Ureter (tissue), 1 donor: ENCODE data around the gene C2CD4C. TPM values are rescaled to one million over a fixed set of nuclear protein-coding genes. Genes with fewer than 3 reads are reported as not detected.
"Not testable (repeated sequence)": the region's sequence is repeated elsewhere in the genome, so short reads cannot be mapped to it uniquely, and the experiment has no call there.

Source experiments
- DNase-seq: peaks from one replicate; pipeline ENCODE4 v3.0.0-alpha.2; 2020; ENCODE audit warnings: low spot score
- total RNA-seq: library from RNA; stranded (reverse); gene quantifications from one replicate; pipeline ENCODE4 v1.2.4, GENCODE V29; 2023
- donor health status: DM: yes; HTN: yes; CAD: no.

The C2CD4C gene
- total RNA-seq, 1 donor from 2014 or later = 1.1 TPM

- no peak for DNase-seq
Measured at GRCh38 chr19:438416-438958, 29.5 kb upstream of the C2CD4C start.

- no peak for DNase-seq
Measured at GRCh38 chr19:437041-437440, 28.1 kb upstream of the C2CD4C start.

- no peak for DNase-seq
Measured at GRCh38 chr19:436413-436950, 27.5 kb upstream of the C2CD4C start.

- no peak for DNase-seq
Measured at GRCh38 chr19:435707-436412, 26.9 kb upstream of the C2CD4C start.

- DNase-seq = no peak
Measured at GRCh38 chr19:435056-435706, 26.2 kb upstream of the C2CD4C start.

- DNase-seq = no peak
Measured at GRCh38 chr19:434152-434960, 25.4 kb upstream of the C2CD4C start.

GRCh38 chr19:430701-431100 lies 21.8 kb upstream of the C2CD4C start:
- DNase-seq = no peak

- DNase-seq = no peak
Measured at GRCh38 chr19:428149-428548, 19.2 kb upstream of the C2CD4C start.

- DNase-seq = not testable (repeated sequence)
Measured at GRCh38 chr19:427675-428074, 18.7 kb upstream of the C2CD4C start.

- DNase-seq = no peak
Measured at GRCh38 chr19:426725-427445, 17.9 kb upstream of the C2CD4C start.

- DNase-seq = no peak
Measured at GRCh38 chr19:425056-425455, 16.1 kb upstream of the C2CD4C start.

GRCh38 chr19:424546-424945 lies 15.6 kb upstream of the C2CD4C start:
- DNase-seq = no peak

GRCh38 chr19:423691-424466 lies 14.9 kb upstream of the C2CD4C start:
- DNase-seq = no peak

GRCh38 chr19:422917-423226 lies 13.9 kb upstream of the C2CD4C start:
- DNase-seq = not testable (repeated sequence)

- no peak for DNase-seq
Measured at GRCh38 chr19:422213-422916, 13.4 kb upstream of the C2CD4C start.

GRCh38 chr19:419721-420515 lies 11.0 kb upstream of the C2CD4C start:
- no peak for DNase-seq

GRCh38 chr19:418761-419671 lies 10.1 kb upstream of the C2CD4C start:
- no peak for DNase-seq

GRCh38 chr19:416416-416815 lies 7.5 kb upstream of the C2CD4C start:
- DNase-seq = no peak
